CD4-positive, alpha-beta T cell treated with Interleukin-1 beta for 1 hour (primary cell): ENCODE results near the gene PROCR.
"Not testable (repeated sequence)": the region's sequence is repeated elsewhere in the genome, so short reads cannot be mapped to it uniquely, and the experiment has no call there.

Source experiments
- DNase-seq, 2 donors: peaks; one replicate each; pipeline ENCODE4 v3.0.0-alpha.2; 2020 to 2022

The PROCR gene

DNA sequence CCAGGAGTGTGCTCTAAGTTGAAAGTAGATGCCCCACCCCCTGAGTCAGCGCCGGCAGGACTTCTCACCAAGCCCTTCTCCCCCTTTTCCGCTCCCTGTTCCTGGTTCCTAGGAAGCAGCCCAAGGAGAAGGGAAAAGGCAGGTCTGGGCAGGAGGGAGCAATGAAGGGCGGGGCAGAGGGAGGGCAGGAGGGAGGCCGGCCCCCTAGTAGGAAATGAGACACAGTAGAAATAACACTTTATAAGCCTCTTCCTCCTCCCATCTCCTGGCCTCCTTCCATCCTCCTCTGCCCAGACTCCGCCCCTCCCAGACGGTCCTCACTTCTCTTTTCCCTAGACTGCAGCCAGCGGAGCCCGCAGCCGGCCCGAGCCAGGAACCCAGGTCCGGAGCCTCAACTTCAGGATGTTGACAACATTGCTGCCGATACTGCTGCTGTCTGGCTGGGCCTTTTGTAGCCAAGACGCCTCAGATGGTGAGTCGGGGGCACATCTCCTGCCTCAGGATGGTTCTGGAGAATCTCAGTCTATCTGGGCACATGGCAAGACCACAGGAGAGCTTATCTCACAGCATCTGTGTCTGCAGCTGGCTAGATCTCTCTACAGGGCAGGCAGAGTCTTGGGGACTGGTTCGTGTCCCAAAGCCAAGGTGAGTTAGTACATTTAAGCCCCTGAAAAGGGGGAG, at the start of gene PROCR:
Gene PROCR (plus strand): TSS at position 320 of the 681 bp plus-strand sequence. CDS start 83 bp downstream, at position 403.
- DNase-seq: peak; percentile 2 to 40

GRCh38 chr20:35122756-35123405, 49.0 kb upstream of the PROCR start:
- DNase-seq: no peak

DNA sequence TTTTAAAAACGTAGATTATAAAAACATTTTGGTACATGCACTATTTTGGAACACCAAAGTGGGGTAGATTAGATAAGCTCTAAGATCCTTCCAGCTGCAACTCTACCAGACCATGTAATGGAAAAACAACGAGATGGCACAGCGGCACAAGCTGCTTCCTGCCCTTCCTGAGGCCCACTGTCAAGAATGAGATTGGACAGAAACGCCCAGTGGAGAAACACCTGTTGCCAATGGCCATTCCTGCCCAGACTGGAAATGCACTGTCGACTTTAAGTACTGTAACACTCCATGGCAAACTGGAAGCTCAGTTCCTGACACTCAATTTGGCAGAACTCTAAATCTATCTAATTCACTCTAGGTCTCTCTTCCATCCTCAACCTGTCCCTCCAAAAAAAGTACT, 46.1 kb upstream of the PROCR start:
- no peak for DNase-seq

DNA sequence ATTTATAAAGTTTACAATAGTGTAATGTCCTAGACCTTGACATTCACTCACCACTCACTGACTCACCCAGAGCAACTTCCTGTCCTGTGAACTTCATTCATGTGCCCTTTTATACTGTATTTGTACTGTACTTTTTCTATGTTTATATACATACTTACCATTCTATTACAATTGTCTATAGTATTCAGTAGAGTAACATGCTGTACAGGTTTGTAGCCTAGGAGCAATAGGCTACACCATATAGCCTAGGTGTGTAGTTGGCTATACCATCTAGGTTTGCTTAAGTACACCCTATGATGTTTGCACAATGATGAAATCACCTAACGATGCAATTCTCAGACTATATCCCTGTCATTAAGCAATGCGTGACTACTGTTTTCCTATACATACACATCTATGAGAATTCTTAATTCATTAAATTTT, 42.2 kb upstream of the PROCR start:
- DNase-seq: no peak

GRCh38 chr20:35131934-35132333, 39.9 kb upstream of the PROCR start:
- no peak for DNase-seq

- DNase-seq: no peak
Measured at GRCh38 chr20:35133031-35133430, 38.8 kb upstream of the PROCR start.

DNA sequence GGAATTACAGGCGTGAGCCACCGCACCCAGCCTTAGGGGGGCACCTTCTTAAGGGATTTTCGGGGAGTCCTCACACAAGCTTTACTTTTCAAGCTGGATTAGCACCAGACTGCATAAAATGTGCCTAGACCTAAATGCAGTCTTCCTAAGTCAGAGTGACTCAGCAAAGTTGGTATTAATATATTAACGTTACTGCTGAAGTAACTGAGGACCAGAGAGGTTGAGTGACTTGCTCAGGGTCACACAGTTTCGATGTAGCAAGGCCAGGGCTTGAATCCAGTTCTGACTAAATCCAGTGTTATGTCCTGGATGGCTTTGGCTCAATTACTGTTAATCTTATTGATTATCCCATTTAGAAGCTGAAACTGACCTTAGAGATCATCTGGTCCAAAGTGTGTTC, 38.1 kb upstream of the PROCR start:
- no peak for DNase-seq

- no peak for DNase-seq
Measured at GRCh38 chr20:35134472-35134871, 37.4 kb upstream of the PROCR start.

GRCh38 chr20:35134880-35135279, 37.0 kb upstream of the PROCR start:
- no peak for DNase-seq

DNA sequence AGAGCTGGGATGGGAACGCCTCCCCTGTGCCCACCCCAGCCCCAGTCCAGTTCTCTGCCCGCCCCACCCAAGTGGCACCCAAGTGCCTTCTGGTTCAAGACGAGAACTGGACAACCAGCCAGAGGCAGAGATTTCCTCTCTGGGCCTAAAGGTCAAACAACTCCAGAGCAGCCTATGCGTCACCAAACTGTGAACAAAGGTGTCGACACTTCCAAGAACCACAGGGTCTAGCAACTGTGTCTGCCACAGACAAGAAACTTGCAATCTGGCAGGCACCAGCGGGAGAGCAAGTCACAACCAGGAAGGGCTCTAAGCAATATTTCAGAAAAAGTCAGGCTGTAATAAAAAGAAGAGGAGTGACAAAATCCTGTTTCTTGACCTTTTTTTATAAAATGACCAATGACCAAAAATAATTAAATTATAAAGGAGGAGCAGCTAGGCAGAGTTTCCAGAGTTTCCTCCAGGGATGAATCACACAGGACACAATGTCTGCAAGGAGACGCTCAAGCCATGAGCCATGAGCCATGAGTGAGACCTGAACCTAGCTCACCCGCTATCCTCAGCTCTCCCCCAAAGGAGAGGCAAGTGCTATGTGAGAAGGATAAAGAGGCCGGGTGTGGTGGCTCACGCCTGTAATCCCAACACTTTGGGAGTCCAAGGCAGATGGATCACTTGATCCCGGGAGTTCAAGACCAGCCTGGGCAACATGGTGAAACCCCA, 35.8 kb upstream of the PROCR start:
- DNase-seq: no peak

DNA sequence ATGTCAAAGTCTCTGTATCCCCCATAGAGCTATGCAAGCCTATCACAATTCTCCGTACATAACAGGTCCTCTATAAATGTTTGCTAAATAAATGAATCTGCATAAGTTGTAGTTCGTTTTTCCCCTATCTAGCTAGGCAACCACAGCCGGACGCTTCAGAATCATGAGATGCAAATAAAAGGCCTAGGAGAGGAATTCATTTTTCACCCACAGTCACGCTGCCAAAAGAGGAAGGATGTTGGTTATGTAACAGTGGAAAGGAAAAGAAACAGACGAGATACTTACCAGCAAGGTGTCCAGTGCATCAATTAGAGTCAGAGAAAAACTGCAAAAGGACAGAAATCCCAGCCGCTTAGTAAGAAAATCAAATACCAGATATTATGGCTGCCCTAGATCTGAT, 27.2 kb upstream of the PROCR start:
- DNase-seq: peak; percentile 21 to 53

DNA sequence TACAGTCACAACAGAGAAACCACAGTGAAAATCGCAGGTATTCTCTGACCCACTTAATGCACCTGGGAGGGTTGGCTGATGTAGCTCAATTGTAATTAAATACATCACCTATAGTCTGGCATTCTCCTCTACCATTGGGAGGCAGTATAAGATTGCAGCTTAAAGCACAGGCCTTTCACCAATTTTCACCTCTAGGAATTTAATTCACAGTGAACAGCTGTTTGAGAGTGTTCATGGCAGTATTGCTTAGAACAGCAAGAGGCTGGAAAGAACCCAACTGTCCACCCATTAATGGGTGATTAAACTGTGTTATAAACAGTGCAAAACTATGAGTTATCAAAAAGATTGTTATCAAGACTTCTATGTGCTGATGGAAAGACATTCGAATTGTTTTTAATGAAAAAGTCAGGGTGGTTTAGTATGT, 26.7 kb upstream of the PROCR start:
- DNase-seq: peak; percentile 19 to 68

DNA sequence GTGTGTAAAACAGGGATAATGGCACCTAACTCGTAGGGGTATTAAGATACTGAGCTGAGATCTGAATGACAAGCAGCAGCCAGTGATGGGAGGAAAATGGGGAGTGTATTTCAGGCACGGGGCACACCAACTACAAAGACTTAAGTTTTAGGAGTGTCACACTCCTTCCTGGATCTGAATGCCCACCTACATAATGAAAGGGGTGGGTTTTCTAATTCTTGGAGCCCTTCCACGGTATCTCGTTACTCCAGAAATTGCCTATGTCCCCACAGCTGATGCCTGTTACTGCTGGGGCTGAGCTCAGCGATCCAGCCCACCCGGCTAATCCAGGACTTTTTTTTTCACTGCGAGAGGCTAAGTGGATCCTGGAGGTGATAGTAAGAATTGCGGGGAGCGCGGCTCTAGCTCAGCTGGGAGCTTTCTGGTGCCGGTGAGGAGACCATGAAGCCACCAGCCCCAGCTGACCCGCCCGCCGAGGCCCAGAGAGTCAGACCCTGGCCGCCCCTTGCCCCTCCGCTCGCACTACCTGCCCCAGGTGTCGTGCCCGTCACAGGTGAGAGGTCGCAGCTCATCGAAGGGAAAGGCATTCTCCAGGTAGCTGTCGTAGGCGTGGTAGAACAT, 25.5 kb upstream of the PROCR start:
- no peak for DNase-seq

DNA sequence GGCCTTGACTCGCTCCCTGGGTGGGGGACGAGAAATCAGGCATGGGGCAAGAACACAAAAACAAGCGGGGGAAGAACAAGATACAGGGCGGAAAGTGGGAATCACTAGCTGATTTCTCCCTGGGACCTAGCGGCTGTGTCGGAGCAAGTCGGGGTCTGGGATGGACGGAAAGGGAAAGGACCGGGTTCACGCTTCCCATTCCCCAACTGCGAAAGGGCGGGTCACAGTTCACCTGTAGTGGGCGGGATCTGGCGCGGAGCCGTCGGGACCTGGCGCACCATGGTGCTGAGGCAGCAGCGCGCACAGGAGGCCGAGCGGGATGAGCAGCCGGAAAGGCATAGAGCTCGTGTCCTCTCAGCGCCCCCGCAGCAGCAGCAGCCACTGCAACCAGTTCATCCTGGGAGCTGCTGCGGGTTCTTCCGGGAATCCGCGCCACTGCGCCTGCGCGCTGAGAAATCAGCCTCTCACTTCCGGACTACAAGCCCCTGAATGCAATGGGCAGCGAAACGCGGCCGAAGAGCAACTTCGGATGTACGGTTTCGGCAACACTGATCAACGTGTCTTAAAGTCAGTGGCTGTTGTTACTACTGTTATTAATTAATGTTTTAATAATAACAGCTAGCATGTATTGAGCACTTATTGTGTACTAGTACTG, 24.8 kb upstream of the PROCR start, which contains the start of gene EDEM2:
Gene EDEM2 (minus strand): TSS at position 417 of the 655 bp plus-strand sequence. CDS start 78 bp downstream, at position 339.
- peak; percentile 95 for DNase-seq

DNA sequence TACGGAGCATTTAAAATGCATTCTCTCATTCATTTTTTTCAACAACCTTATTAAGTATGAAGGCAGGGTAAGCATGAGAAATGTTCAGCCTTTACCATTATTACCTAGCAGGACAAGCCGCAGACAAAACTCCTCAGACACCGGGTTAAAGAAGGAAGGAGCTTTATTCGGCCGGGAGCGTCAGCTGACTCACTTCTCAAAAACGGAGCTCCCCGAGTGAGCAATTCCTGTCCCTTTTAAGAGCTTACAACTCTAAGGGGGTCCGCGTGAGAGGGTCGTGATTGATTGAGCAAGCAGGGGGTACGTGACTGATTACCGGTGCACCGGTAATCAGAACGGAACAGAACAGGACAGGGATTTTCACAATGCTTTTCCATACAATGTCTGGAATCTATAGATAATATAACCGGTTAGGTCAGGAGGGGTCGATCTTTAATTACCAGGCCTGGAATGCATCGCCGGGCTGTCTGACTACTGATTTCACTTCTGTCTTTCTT, 24.2 kb upstream of the PROCR start:
- peak in 1 of 2 donors; percentile 20 for DNase-seq

GRCh38 chr20:35150846-35151579, 20.9 kb upstream of the PROCR start:
- no peak for DNase-seq

- DNase-seq: no peak
Measured at GRCh38 chr20:35151736-35152135, 20.1 kb upstream of the PROCR start.

DNA sequence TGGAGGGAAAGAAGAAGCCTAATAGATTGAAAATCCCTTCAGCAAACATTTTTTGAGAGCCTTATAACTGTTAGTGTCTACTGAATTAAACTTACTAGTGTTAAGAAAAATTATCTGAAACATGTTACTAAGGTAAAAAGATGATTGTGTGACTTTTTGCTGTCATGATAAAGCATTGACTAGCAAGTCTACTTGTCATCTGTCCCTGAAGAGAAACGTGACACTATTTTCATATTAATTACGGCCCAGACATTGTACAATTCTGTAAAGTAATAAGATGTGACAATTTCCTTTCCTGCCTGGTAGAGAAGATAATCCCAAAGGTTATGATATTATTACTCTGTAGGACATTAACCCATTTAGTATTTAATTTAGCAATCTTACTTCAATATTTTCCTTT, 15.9 kb upstream of the PROCR start:
- no peak for DNase-seq

GRCh38 chr20:35156978-35157377, 14.9 kb upstream of the PROCR start:
- no peak for DNase-seq

GRCh38 chr20:35160341-35160740, 11.5 kb upstream of the PROCR start:
- DNase-seq: not testable (repeated sequence)

DNA sequence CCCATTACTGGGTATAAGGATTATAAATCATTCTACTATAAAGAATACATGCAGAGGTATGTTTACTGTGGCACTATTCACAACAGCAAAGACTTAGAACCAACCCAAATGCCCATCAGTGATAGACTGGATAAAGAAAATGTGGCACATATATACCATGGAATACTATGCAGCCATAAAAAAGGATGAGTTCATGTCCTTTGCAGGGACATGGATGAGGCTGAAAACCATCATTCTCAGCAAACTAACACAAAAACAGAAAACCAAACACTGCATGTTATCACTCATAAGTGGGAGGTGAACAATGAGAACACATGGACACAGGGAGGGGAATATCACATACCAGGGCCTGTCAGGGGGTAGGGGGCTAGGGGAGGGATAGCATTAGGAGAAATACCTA, 7.3 kb upstream of the PROCR start:
- DNase-seq: not testable (repeated sequence)
